SU-DHL-6 (cell line): ENCODE data around the gene HYOU1.

Source experiments
- H2AFZ ChIP-seq: fragments of 200-600 bp; sonication (generic); 2 replicates; pipeline ENCODE4 v1.6.1; 2014; ENCODE audit warnings: low read depth, mild to moderate bottlenecking, moderate library complexity, mixed read lengths, antibody characterized with exemption, low read length; ENCODE audit not compliant: severe bottlenecking
- H3F3A ChIP-seq: fragments of 200-600 bp; shearing (Covaris generic); 2 replicates; pipeline ENCODE4 v1.6.0; 2016; ENCODE audit warnings: antibody characterized with exemption, mild to moderate bottlenecking; ENCODE audit not compliant: insufficient read depth
- H3K27ac ChIP-seq: fragments of 200-600 bp; sonication (generic); 2 replicates; pipeline ENCODE4 v1.5.1; 2016; ENCODE audit warnings: low read depth, mild to moderate bottlenecking, low read length, moderate library complexity, mixed read lengths
- H3K27me3 ChIP-seq: fragments of 200-600 bp; sonication (generic), shearing (Covaris generic); 2 replicates; pipeline ENCODE4 v1.6.0; 2014; ENCODE audit warnings: mild to moderate bottlenecking, low read length
- H3K36me3 ChIP-seq: fragments of 200-600 bp; sonication (generic); 2 replicates; pipeline ENCODE4 v1.6.1; 2014; ENCODE audit warnings: mild to moderate bottlenecking, low read length, mixed read lengths
- H3K4me2 ChIP-seq: fragments of 300-600, 200-600 bp; shearing (Covaris generic), sonication (generic); 2 replicates; pipeline ENCODE4 v1.6.0; 2014; ENCODE audit warnings: low read length, low read depth, mild to moderate bottlenecking; ENCODE audit not compliant: poor library complexity, severe bottlenecking
- H3K4me3 ChIP-seq: fragments of 200-600 bp; sonication (generic); 2 replicates; pipeline ENCODE4 v1.5.1; 2014; ENCODE audit warnings: antibody characterized with exemption, low read length, mild to moderate bottlenecking, mixed read lengths; ENCODE audit not compliant: insufficient read depth, poor library complexity, severe bottlenecking
- H3K79me2 ChIP-seq: fragments of 200-600 bp; sonication (generic); 2 replicates; pipeline ENCODE4 v1.6.1; 2014; ENCODE audit warnings: mild to moderate bottlenecking, low read length, moderate library complexity; ENCODE audit not compliant: insufficient read depth
- H3K9ac ChIP-seq: fragments of 200-600 bp; sonication (generic); 2 replicates; pipeline ENCODE4 v1.7.0; 2014; ENCODE audit warnings: mild to moderate bottlenecking, low read length
- H3K9me2 ChIP-seq: fragments of 200-600 bp; sonication (generic); replicated peaks from 2 replicates; pipeline ENCODE4 v1.6.1; 2014; ENCODE audit warnings: low read length; ENCODE audit not compliant: insufficient read depth
- H3K9me3 ChIP-seq: fragments of 200-600 bp; sonication (generic); 2 replicates; pipeline ENCODE4 v1.6.1; 2014; ENCODE audit warnings: low read length, mixed read lengths; ENCODE audit not compliant: insufficient read depth
- H4K20me1 ChIP-seq: fragments of 200-600 bp; sonication (generic); 2 replicates; pipeline ENCODE4 v1.6.1; 2014; ENCODE audit warnings: low read depth, mild to moderate bottlenecking, antibody characterized with exemption, low read length, moderate library complexity, mixed read lengths
- CTCF ChIP-seq: fragments of 200-600 bp; sonication (generic); IDR thresholded peaks from one replicate; pipeline ENCODE4 v1.5.1; 2017; ENCODE audit warnings: antibody characterized with exemption, mild to moderate bottlenecking, low read length, moderate library complexity; ENCODE audit not compliant: insufficient read depth, poor library complexity, severe bottlenecking
- EZH2phosphoT487 ChIP-seq: fragments of 200-600 bp; sonication (generic), shearing (Covaris generic); conservative IDR thresholded peaks from 2 replicates; pipeline ENCODE4 v1.6.1; 2018; ENCODE audit warnings: mild to moderate bottlenecking, antibody characterized with exemption, low read length, moderate library complexity, mixed read lengths

The HYOU1 gene

GRCh38 chr11:119048644-119049043 lies 8.4 kb downstream of the HYOU1 start:
- 0 out of 2 replicates have a peak, but pooled peaks cover 2% of the 10 kb centered on the region for H3K36me3 ChIP-seq
- no peak for TF ChIP-seq EZH2phosphoT487
- no peak for TF ChIP-seq CTCF

GRCh38 chr11:119047205-119047604 lies 9.8 kb downstream of the HYOU1 start:
- no peaks in the 10 kb centered on the region for H4K20me1 ChIP-seq
- no peaks in the 10 kb centered on the region for H3K9me2 ChIP-seq
- H3K27ac ChIP-seq: no peak overlapping the region
- H3K9ac ChIP-seq: no peak overlapping the region
- 0 out of 2 replicates have a peak, but pooled peaks cover 2% of the 10 kb centered on the region for H3K36me3 ChIP-seq
- no peak overlapping the region for H2AFZ ChIP-seq
- no peaks in the 10 kb centered on the region for H3K9me3 ChIP-seq
- H3K4me2 ChIP-seq: no peak overlapping the region
- H3K4me3 ChIP-seq: no peak overlapping the region
- TF ChIP-seq EZH2phosphoT487 (no peak), CTCF (no peak)
- no peaks in the 10 kb centered on the region for H3K79me2 ChIP-seq
- no peaks in the 10 kb centered on the region for H3K27me3 ChIP-seq
- H3F3A ChIP-seq: peaks cover 3% of the 10 kb centered on the region; the same call in 1 of the 2 replicates

More at GRCh38 chr11:119048644-119049043, 8.4 kb downstream of the HYOU1 start:
- no peaks in the 10 kb centered on the region; the same call in 1 of the 2 replicates for H3F3A ChIP-seq
- no peaks in the 10 kb centered on the region for H3K79me2 ChIP-seq
- H3K9me2 ChIP-seq: no peaks in the 10 kb centered on the region
- no peak overlapping the region for H2AFZ ChIP-seq
- H3K4me3 ChIP-seq: no peak overlapping the region
- H3K27ac ChIP-seq: no peak overlapping the region
- H3K9me3 ChIP-seq: no peaks in the 10 kb centered on the region
- H3K4me2 ChIP-seq: no peak overlapping the region
- H4K20me1 ChIP-seq: no peaks in the 10 kb centered on the region
- H3K27me3 ChIP-seq: no peaks in the 10 kb centered on the region
- H3K9ac ChIP-seq: no peak overlapping the region

- Histone ChIP-seq H3K27ac (no peak overlapping the region), H3K36me3 (0 out of 2 replicates have a peak, but pooled peaks cover 2% of the 10 kb centered on the region), H3K9me2 (no peaks in the 10 kb centered on the region), H3K9ac (no peak overlapping the region), H3K4me3 (no peak overlapping the region), H3F3A (peaks cover 5% of the 10 kb centered on the region; the same call in 1 of the 2 replicates), H3K79me2 (no peaks in the 10 kb centered on the region), H3K9me3 (no peaks in the 10 kb centered on the region), H2AFZ (no peak overlapping the region), H3K4me2 (no peak overlapping the region), H4K20me1 (no peaks in the 10 kb centered on the region), H3K27me3 (no peaks in the 10 kb centered on the region)
- TF ChIP-seq CTCF: no peak
- TF ChIP-seq EZH2phosphoT487: no peak
These were observed 10.5 kb downstream of the HYOU1 start for GRCh38 chr11:119046489-119046888.
